ENCODE data around the gene CTNNBIP1. TPM values are rescaled to one million over a fixed set of nuclear protein-coding genes. Genes with fewer than 3 reads are reported as not detected.

Gene CTNNBIP1
- total and polyA plus RNA-seq, 10 donors = 7.3 to 17.5 (median 12.1) TPM

DNA sequence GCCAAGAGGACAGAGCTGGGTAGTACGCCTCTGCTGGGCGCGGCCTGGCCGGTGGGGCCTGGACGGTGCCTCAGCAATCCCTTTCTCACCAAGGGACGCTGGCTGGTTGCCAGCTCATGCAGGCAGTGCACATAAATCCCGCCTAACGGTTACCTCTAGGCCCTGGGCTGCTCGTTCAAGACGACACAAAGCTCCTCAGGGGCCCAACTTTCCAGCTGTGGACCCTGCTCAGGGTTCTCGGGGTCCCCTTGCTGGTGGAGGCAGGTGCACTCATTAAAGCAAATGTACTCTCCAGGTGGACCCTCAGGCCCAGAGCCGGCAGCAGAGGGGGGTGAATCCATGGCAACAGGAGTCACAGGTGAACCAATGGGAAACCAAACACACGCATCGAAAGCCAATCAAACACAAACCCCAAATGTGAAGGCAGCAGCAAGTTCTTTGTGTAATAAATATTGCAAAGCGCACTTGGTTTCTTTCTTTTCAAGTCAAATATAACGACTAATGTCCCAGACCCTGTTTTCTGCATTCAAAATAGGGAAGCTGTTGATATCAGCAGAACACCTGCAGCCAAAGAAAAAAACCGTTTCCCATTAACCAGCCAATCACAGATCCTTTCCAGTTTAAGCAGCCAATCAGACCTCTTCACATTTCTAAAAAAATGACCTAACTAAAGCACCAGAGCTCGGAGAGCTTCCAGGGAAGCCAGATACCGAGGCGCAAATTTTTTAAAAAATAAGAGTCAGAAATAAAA, 60.2 kb downstream of the CTNNBIP1 start:
- intact Hi-C loops (cut with DNase I; ENCODE audit: low total_unique reads) = no loop called here
- H3K9me3 ChIP-seq = peaks cover 0 to 13% (median 10%) of the 10 kb centered on the region in 8 donors
- no peak for TF ChIP-seq POLR2A (IDR thresholded peaks at IDR 0.05)
- peak in 1 of 3 donors; percentile 16 for TF ChIP-seq POLR2AphosphoS5 (IDR thresholded peaks at IDR 0.05)
- TF ChIP-seq, protein P1, sequence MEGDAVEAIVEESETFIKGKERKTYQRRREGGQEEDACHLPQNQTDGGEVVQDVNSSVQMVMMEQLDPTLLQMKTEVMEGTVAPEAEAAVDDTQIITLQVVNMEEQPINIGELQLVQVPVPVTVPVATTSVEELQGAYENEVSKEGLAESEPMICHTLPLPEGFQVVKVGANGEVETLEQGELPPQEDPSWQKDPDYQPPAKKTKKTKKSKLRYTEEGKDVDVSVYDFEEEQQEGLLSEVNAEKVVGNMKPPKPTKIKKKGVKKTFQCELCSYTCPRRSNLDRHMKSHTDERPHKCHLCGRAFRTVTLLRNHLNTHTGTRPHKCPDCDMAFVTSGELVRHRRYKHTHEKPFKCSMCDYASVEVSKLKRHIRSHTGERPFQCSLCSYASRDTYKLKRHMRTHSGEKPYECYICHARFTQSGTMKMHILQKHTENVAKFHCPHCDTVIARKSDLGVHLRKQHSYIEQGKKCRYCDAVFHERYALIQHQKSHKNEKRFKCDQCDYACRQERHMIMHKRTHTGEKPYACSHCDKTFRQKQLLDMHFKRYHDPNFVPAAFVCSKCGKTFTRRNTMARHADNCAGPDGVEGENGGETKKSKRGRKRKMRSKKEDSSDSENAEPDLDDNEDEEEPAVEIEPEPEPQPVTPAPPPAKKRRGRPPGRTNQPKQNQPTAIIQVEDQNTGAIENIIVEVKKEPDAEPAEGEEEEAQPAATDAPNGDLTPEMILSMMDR (IDR thresholded peaks at IDR 0.05 in 8 of 11, conservative IDR thresholded peaks at IDR 0.05 in 3 of 11) = no peak
- H3K4me3 ChIP-seq = peak overlapping the region in 6 of 8 donors; percentile 26 to 65 (median 30)
- H3K27me3 ChIP-seq (replicated peaks in 1 of 7) = no peaks in the 10 kb centered on the region
- peaks cover 0 to 27% (median 0%) of the 10 kb centered on the region in 6 donors for H3K36me3 ChIP-seq
- no peak for DNase-seq
- 49 to 65% (median 50%) methylated on average over 13 to 20 of the region's 20 CpGs for WGBS, 5 donors
- peak overlapping the region in 6 of 8 donors; percentile 67 to 84 (median 76) for H3K27ac ChIP-seq
- H3K4me1 ChIP-seq = peaks cover 2 to 31% (median 15%) of the 10 kb centered on the region in 6 donors

DNA sequence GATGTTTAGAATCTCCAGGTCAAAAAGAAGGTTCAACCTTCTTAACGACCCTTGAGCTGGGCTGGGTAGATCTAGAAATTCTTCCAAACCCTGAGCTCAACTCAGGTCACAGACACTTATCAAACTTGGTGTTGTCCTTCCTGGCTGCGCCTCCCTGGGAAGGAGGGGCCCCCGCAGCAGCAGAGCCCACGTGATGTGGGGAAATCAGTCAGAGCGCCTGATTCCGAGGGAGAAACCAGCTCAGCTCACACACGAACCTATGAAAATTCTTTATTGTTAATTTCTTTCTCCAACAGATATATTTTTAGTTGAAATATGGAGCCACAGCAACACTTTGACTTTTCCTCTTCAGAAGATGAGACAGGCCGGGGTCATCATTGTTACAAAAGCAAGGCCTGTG, 62.0 kb downstream of the CTNNBIP1 start:
- H3K4me3 ChIP-seq = no peak overlapping the region
- H3K27ac ChIP-seq = peak overlapping the region in 1 of 8 donors; percentile 84
- peaks cover 0 to 3% (median 0%) of the 10 kb centered on the region in 7 donors for H3K27me3 ChIP-seq (replicated peaks in 1 of 7)
- peaks cover 0 to 16% (median 0%) of the 10 kb centered on the region in 6 donors for H3K36me3 ChIP-seq
- intact Hi-C loops (cut with DNase I; ENCODE audit: low total_unique reads) = no loop called here
- 33 to 50% (median 38%) methylated on average over 8 of the region's 8 CpGs for WGBS, 5 donors
- peaks cover 2 to 31% (median 15%) of the 10 kb centered on the region in 6 donors for H3K4me1 ChIP-seq
- TF ChIP-seq POLR2AphosphoS5 (IDR thresholded peaks at IDR 0.05) (no peak), POLR2A (IDR thresholded peaks at IDR 0.05) (no peak)
- TF ChIP-seq, protein P1 (IDR thresholded peaks at IDR 0.05 in 8 of 11, conservative IDR thresholded peaks at IDR 0.05 in 3 of 11) = no peak
- H3K9me3 ChIP-seq = no peaks in the 10 kb centered on the region
- DNase-seq = no peak

DNA sequence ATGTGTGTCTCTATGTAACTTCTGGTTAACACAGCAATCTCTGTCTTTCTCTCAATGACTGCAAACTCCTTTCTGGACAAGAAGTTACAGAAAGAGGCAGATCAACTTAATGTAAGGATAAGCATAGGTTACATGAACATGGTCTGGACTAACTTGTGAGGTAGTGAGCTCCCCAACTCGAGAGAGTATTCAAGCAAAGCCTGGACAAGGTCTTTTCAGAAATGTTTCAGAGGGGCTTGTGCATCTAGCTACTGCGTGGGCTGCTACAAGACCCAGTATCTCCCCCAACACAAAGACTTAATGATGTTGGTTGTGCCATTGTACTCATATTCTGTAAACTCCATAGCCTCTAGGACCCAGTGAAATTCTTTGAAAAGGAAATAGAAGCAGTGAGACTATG, 62.8 kb downstream of the CTNNBIP1 start:
- Histone ChIP-seq H3K4me1 (peaks cover 2 to 31% (median 15%) of the 10 kb centered on the region in 6 donors), H3K36me3 (peaks cover 0 to 11% (median 0%) of the 10 kb centered on the region in 6 donors), H3K27ac (no peak overlapping the region), H3K4me3 (no peak overlapping the region), H3K27me3 (replicated peaks in 1 of 7) (peaks cover 0 to 8% (median 0%) of the 10 kb centered on the region in 7 donors), H3K9me3 (no peaks in the 10 kb centered on the region)
- intact Hi-C loops (cut with DNase I; ENCODE audit: low total_unique reads) = no loop called here
- TF ChIP-seq, protein P1 (IDR thresholded peaks at IDR 0.05 in 8 of 11, conservative IDR thresholded peaks at IDR 0.05 in 3 of 11) = no peak
- TF ChIP-seq POLR2AphosphoS5 (IDR thresholded peaks at IDR 0.05) = no peak
- no peak for TF ChIP-seq POLR2A (IDR thresholded peaks at IDR 0.05)
- WGBS, 5 donors = 79 to 95% (median 91%) methylated on average over 2 of the region's 2 CpGs
- no peak for DNase-seq

DNA sequence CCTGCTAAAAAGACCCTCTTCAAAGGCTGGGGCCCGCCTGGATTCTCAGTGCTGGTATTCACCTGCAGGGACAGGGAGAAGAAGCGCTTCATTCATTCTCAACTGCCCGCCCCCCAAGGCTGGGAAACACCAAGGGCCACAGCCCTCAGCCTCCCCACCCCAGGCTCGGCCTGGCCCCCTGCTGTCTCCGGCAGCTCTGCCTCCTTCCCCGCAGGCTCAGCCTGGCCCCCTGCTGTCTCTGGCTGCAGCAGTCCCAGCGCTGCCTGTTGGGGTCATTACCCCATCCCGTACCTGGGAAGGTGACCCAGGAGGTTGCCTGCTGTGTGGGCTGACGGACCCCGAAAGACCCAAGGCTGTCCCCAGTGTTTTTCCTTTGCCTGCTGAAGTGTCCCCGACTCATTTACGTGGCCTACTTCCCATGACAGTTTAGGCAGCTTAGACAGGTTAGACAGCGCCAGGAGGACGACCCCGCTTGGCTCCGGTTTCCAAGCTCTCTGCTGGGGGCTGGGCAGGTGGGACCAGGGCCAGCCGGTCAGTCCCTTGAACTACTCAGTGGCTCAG, 63.4 kb downstream of the CTNNBIP1 start:
- H3K36me3 ChIP-seq = peaks cover 0 to 11% (median 0%) of the 10 kb centered on the region in 6 donors
- TF ChIP-seq POLR2A (IDR thresholded peaks at IDR 0.05) = no peak
- TF ChIP-seq POLR2AphosphoS5 (IDR thresholded peaks at IDR 0.05) = no peak
- TF ChIP-seq, protein P1 (IDR thresholded peaks at IDR 0.05 in 8 of 11, conservative IDR thresholded peaks at IDR 0.05 in 3 of 11) = no peak
- H3K4me1 ChIP-seq = peaks cover 2 to 31% (median 15%) of the 10 kb centered on the region in 6 donors
- no peaks in the 10 kb centered on the region for H3K9me3 ChIP-seq
- 91 to 98% (median 92%) methylated on average over 16 to 17 of the region's 17 CpGs for WGBS, 5 donors
- DNase-seq = no peak
- no peak overlapping the region for H3K4me3 ChIP-seq
- H3K27me3 ChIP-seq (replicated peaks in 1 of 7) = peaks cover 0 to 8% (median 0%) of the 10 kb centered on the region in 7 donors
- H3K27ac ChIP-seq = peak overlapping the region in 2 of 8 donors; percentile 13 to 47
- intact Hi-C loops (cut with DNase I; ENCODE audit: low total_unique reads) = no loop called here

All from spleen (tissue), 11 donors.